HG02623 (cell line): ENCODE data around the gene SLC6A18.

Experiments used
- ATAC-seq: cut with Tn5 transposase; IDR thresholded peaks from one replicate; pipeline ENCODE4 v1.9.1; 2021; ENCODE audit warnings: moderate library complexity; ENCODE audit not compliant: unreplicated experiment

Gene SLC6A18

DNA sequence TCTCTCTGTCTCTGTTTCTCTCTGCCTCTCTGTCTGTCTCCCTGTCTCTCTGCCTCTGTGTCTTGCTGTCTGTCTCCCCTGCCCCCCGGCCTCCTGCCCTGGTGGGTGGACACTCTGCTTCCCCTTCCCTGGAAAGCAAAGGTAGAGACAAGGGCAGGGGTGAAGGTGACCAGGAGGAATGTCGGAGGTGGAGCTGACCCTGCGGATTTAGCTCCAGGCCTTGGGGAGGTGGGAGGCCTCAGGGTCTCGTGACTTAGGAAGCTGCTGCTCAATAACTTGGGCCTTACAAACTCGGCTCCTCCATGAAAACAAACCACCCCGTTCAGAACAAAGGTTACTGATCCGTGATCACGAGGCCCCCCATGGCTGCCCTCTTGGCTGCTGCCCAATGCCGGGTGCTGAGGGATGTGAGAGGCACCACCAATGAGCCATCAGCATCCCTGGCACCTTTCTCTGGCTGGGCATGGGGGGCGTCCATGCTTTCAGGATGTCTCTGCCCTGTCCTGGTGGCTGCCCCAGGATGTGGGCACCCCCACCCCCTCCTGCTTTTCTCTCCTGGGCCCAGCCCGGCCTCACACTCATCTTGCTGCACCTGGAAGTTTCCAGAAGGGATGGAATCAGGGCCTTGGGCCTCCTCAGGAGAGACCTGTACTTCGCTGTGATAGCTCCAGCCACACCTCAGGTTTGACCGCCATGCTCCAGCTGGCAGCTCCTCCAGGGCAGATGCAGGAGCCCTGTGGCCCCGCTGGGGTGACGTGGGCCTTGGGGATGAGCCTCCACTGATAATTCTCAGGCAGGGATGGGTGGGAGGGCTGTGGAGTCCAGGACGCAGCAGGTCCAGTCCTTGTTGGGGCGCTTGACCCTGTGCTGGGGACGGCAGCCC, 38.6 kb upstream of the SLC6A18 start:
- ATAC-seq = no peak

- ATAC-seq = no peak
Observed at GRCh38 chr5:1187234-1187949, 37.8 kb upstream of the SLC6A18 start.

GRCh38 chr5:1187950-1188334, 37.2 kb upstream of the SLC6A18 start:
- no peak for ATAC-seq

- ATAC-seq = no peak
Observed at GRCh38 chr5:1188464-1188863, 36.7 kb upstream of the SLC6A18 start.

- no peak for ATAC-seq
Observed at GRCh38 chr5:1189269-1189668, 35.9 kb upstream of the SLC6A18 start.

DNA sequence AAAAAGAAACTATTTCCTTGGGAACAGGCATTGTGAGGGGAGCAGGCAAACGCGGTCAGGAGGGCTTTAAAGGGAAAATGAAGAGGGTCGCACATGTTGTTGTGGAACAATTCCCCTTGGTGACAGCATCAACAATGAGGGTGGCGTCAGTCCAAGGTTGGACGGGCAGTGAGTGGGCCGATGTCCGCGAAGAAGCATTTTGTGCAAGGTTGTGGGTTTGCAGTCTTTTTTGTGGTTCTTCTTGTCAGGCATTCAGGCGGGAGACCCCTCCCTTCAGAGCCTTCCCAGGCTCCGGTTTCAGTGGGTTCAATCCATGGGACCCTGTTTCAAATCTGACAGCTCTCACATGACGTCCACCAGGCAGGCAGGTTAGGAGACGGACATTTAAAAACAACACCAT, 34.9 kb upstream of the SLC6A18 start:
- ATAC-seq = no peak

GRCh38 chr5:1190837-1191239, 34.3 kb upstream of the SLC6A18 start:
- ATAC-seq = no peak

GRCh38 chr5:1192971-1193590, 32.1 kb upstream of the SLC6A18 start:
- no peak for ATAC-seq

DNA sequence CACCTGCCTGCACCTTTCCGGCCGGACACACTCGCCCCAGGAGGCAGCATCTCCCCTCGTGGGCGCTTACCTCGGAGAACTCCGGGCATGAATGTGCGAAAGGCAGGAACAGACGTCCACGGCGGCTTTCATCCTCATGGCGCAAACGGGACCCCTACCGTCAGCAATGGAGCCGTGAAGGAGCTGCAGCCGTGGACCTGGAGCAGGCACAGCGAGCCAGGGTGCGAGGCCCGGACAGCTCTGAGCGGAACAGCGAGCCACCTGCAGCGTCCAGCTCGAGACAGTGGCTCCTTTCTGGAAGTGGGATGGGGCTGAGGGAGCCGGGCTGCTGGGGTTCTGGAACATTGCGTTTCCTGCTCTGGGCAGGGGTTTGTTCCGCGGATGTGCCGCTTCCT, 31.6 kb upstream of the SLC6A18 start:
- no peak for ATAC-seq

- ATAC-seq = no peak
Observed at GRCh38 chr5:1194378-1194777, 30.8 kb upstream of the SLC6A18 start.

GRCh38 chr5:1195439-1195838, 29.7 kb upstream of the SLC6A18 start:
- ATAC-seq = no peak

DNA sequence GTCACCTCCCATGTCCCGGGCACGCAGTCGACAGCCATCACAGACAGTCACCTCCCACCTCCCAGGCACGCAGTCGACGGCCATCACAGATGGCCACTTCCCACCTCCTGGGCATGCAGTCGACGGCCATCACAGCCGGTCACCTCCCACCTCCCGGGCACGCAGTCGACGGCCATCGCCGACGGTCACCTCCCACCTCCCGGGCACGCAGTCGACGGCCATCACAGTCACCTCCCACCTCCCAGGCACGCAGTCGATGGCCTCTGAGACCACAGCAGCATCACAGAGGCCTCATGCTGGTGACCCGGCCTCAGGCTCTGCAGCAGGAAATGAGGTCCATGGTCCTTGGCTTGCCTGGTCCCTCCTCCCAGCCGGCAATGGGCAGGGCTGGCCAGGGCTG, 29.3 kb upstream of the SLC6A18 start:
- no peak for ATAC-seq

DNA sequence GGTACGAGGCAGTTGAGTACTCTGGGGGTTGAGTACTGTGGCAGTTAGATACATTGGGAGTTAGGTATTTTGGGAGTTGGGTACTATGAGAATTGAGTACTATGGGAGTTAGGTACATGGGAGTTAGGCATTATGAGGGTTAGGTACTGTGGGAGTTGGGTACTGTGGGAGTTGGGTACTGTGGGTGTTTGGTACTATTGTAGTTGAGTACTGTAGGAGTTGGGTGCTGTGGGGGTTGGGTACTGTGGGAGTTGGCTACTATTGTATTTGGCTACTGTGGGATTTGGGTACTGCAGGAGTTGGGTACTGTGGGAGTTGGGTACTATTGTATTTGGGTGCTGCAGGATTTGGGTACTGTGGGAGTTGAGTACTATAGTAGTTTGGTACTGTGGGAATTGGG, 28.6 kb upstream of the SLC6A18 start:
- ATAC-seq = no peak

GRCh38 chr5:1197876-1198666, 27.1 kb upstream of the SLC6A18 start:
- ATAC-seq = no peak

DNA sequence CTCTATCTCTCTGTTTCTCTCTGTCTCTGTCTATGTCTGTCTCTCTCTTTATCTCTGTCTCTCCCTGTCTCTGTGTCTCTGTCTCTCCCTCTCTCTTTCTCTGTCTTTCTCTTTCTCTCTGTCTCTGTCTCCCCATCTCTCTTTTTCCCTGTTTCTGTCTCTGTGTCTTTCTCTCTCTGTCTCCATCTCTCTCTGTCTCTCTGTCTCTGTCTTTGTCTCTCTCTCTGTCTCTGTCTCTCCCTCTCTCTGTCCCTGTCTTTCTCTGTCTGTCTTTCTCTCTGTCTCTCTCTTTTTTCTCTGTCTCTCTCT, 25.9 kb upstream of the SLC6A18 start:
- no peak for ATAC-seq

DNA sequence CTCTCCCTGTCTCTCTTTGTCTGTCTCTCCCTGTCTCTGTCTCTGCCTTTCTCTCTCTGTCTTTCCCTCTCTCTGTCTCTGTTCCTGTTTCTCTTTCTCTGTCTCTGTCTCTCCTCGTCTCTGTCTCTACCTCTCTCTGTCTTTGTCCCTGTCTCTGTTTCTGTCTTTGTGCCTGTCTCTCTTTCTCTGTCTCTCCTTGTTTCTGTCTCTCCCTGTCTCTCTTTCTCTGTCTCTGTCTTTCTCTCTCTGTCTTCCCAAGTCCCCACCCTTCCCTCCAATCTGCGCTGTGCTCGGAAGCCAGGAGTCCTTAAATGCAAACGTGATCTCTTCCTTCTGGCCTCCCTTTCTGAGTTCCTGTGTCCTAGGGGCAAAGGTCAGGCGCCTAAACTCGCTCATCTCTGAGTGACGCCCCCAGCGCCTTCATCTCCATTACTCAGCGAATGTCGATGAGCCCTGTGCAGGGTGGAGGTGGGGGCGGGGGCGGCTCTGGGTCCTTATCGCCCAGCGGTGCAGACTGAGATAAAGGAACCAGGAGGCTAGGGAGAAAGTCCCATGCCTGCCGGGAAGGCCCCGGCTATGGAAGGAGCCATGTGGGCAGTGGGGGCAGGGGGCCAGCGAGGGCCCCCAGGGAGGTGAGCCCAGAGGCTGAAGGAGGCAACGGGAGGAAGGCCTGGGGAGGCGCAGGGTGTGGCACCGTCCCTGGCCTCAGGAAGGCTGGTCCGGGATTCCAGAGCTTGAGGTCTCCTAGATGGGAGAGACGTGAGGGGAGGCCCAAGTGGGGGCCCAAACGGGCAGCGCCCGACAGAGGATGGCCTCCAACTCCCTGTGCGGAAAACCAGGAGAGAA, 25.3 kb upstream of the SLC6A18 start:
- no peak for ATAC-seq

GRCh38 chr5:1200495-1201326, 24.5 kb upstream of the SLC6A18 start:
- no peak for ATAC-seq

DNA sequence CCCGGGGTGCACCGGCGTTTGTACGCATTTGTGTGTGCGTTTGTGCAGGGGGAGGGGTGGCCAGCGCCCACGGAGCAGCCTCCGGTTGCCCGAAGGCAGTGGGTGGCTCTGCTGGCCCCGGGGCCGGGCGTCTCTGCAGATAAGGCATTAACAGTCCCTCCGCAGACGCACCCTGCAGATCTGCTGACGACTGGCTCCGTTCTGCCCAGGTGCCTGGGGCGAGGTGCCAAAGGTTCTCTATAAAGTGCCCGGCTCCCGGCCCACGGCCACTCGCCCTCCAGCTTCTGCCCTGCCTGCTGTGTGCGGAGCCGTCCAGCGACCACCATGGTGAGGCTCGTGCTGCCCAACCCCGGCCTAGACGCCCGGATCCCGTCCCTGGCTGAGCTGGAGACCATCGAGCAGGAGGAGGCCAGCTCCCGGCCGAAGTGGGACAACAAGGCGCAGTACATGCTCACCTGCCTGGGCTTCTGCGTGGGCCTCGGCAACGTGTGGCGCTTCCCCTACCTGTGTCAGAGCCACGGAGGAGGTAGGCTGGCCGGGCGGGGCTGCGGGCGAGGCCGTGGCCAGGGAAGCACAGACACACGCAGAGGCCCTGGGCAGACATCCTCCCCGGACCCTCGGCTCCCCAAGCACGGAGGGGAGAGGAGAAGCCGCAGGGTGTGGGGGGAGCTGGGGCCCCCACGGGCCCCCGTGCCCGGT, 23.7 kb upstream of the SLC6A18 start, which contains the start of gene SLC6A19:
Gene SLC6A19 (plus strand): TSS at position 269 of the 699 bp plus-strand sequence. CDS start 56 bp downstream, at position 325.
- no peak for ATAC-seq
